DMS153 treated with DMSO at 0.1 percent for 48 hours (cell line): Measurements from ENCODE around the gene CD151.
A peak's percentile ranks its signal among the peaks of the same experiment; 100 is the strongest.

ENCODE experiments used
- DNase-seq: peaks from one replicate; lab custom pipeline; 2025; ENCODE audit not compliant: unreplicated experiment; lab: John Stamatoyannopoulos, UW

CD151 gene

GRCh38 chr11:796565-797295 is 36.0 kb upstream of the CD151 start:
- DNase-seq: no peak

- DNase-seq: peak; percentile 54
These were observed 35.3 kb upstream of the CD151 start for GRCh38 chr11:797296-798092.

- DNase-seq: peak; percentile 54
These were observed 34.5 kb upstream of the CD151 start, which contains the start of gene SLC25A22 for GRCh38 chr11:798093-798713. Gene SLC25A22, minus strand, starts transcription at chr11:798281. Its CDS starts 3,275 bp downstream, at chr11:795006.

- DNase-seq: no peak
These were observed 33.0 kb upstream of the CD151 start for GRCh38 chr11:799641-800316.

GRCh38 chr11:800473-800872 is 32.3 kb upstream of the CD151 start:
- DNase-seq: no peak

- DNase-seq: no peak
These were observed 31.5 kb upstream of the CD151 start for GRCh38 chr11:801097-801780.

- DNase-seq: no peak
These were observed 30.6 kb upstream of the CD151 start for GRCh38 chr11:802018-802617.

GRCh38 chr11:802693-803466 is 29.9 kb upstream of the CD151 start:
- DNase-seq: no peak

GRCh38 chr11:803467-803742 is 29.3 kb upstream of the CD151 start:
- DNase-seq: no peak

- DNase-seq: no peak
These were observed 28.8 kb upstream of the CD151 start for GRCh38 chr11:803770-804598.

GRCh38 chr11:804599-804964 is 28.2 kb upstream of the CD151 start:
- no peak for DNase-seq

- DNase-seq: no peak
These were observed 24.1 kb upstream of the CD151 start for GRCh38 chr11:808427-809286.

- peak; percentile 91 for DNase-seq
These were observed 23.3 kb upstream of the CD151 start, which contains the start of gene RPLP2 for GRCh38 chr11:809287-810039. Gene RPLP2, plus strand, starts transcription at chr11:809967. Its CDS starts 268 bp downstream, at chr11:810235.

GRCh38 chr11:810040-810567 is 22.6 kb upstream of the CD151 start:
- no peak for DNase-seq

GRCh38 chr11:811446-812245 is 21.1 kb upstream of the CD151 start:
- DNase-seq: no peak

- no peak for DNase-seq
These were observed 20.4 kb upstream of the CD151 start for GRCh38 chr11:812390-812789.
